Measurements from ENCODE around the gene CCL16.
"Not testable (repeated sequence)": the region's sequence is repeated elsewhere in the genome, so short reads cannot be mapped to it uniquely, and the experiment has no call there.

CCL16 gene

GRCh38 chr17:35953720-35954119 lies 27.6 kb downstream of the CCL16 start:
- DNase-seq (ENCODE audit: low read depth, low spot score), result no peak
- Histone ChIP-seq H3K4me1 (ENCODE audit: insufficient read depth, insufficient read length) (no peaks in the 10 kb centered on the region), H3K27me3 (ENCODE audit: insufficient read depth, insufficient read length) (no peaks in the 10 kb centered on the region), H3K9me3 (ENCODE audit: insufficient read depth, low read length) (no peaks in the 10 kb centered on the region), H3K36me3 (ENCODE audit: insufficient read depth, insufficient read length, low read length) (no peaks in the 10 kb centered on the region), H3K4me3 (ENCODE audit: insufficient read length, low read depth) (no peak overlapping the region), H3K9ac (ENCODE audit: insufficient read length, low read depth) (no peak overlapping the region)
- TF ChIP-seq ZNF274 (IDR thresholded peaks at IDR 0.05; ENCODE audit: low read depth, low read length), result no peak
- TF ChIP-seq SUZ12 (IDR thresholded peaks at IDR 0.05; ENCODE audit: extremely low read depth, insufficient read depth, insufficient read length), result no peak
- no peak for TF ChIP-seq YY1 (IDR thresholded peaks at IDR 0.05; ENCODE audit: insufficient read depth, insufficient read length)

GRCh38 chr17:35949401-35949800 lies 31.9 kb downstream of the CCL16 start:
- H3K36me3 ChIP-seq (ENCODE audit: insufficient read depth, insufficient read length, low read length), result no peaks in the 10 kb centered on the region
- TF ChIP-seq SUZ12 (IDR thresholded peaks at IDR 0.05; ENCODE audit: extremely low read depth, insufficient read depth, insufficient read length), result no peak
- TF ChIP-seq YY1 (IDR thresholded peaks at IDR 0.05; ENCODE audit: insufficient read depth, insufficient read length), result no peak
- no peak for TF ChIP-seq ZNF274 (IDR thresholded peaks at IDR 0.05; ENCODE audit: low read depth, low read length)
- H3K4me3 ChIP-seq (ENCODE audit: insufficient read length, low read depth), result no peak overlapping the region
- DNase-seq (ENCODE audit: low read depth, low spot score), result no peak
- H3K4me1 ChIP-seq (ENCODE audit: insufficient read depth, insufficient read length), result no peaks in the 10 kb centered on the region
- no peaks in the 10 kb centered on the region for H3K27me3 ChIP-seq (ENCODE audit: insufficient read depth, insufficient read length)
- H3K9ac ChIP-seq (ENCODE audit: insufficient read length, low read depth), result no peak overlapping the region
- no peaks in the 10 kb centered on the region for H3K9me3 ChIP-seq (ENCODE audit: insufficient read depth, low read length)

GRCh38 chr17:35948092-35948491 lies 33.2 kb downstream of the CCL16 start:
- Histone ChIP-seq H3K4me3 (ENCODE audit: insufficient read length, low read depth) (no peak overlapping the region), H3K4me1 (ENCODE audit: insufficient read depth, insufficient read length) (no peaks in the 10 kb centered on the region), H3K36me3 (ENCODE audit: insufficient read depth, insufficient read length, low read length) (no peaks in the 10 kb centered on the region), H3K27me3 (ENCODE audit: insufficient read depth, insufficient read length) (no peaks in the 10 kb centered on the region), H3K9me3 (ENCODE audit: insufficient read depth, low read length) (no peaks in the 10 kb centered on the region), H3K9ac (ENCODE audit: insufficient read length, low read depth) (no peak overlapping the region)
- no peak for DNase-seq (ENCODE audit: low read depth, low spot score)
- TF ChIP-seq ZNF274 (IDR thresholded peaks at IDR 0.05; ENCODE audit: low read depth, low read length) (no peak), SUZ12 (IDR thresholded peaks at IDR 0.05; ENCODE audit: extremely low read depth, insufficient read depth, insufficient read length) (no peak), YY1 (IDR thresholded peaks at IDR 0.05; ENCODE audit: insufficient read depth, insufficient read length) (no peak)

- Histone ChIP-seq H3K9ac (ENCODE audit: insufficient read length, low read depth) (no peak overlapping the region), H3K36me3 (ENCODE audit: insufficient read depth, insufficient read length, low read length) (no peaks in the 10 kb centered on the region), H3K27me3 (ENCODE audit: insufficient read depth, insufficient read length) (no peaks in the 10 kb centered on the region), H3K4me3 (ENCODE audit: insufficient read length, low read depth) (no peak overlapping the region), H3K9me3 (ENCODE audit: insufficient read depth, low read length) (no peaks in the 10 kb centered on the region), H3K4me1 (ENCODE audit: insufficient read depth, insufficient read length) (no peaks in the 10 kb centered on the region)
- peak; percentile 42 for DNase-seq (ENCODE audit: low read depth, low spot score)
- TF ChIP-seq YY1 (IDR thresholded peaks at IDR 0.05; ENCODE audit: insufficient read depth, insufficient read length) (no peak), ZNF274 (IDR thresholded peaks at IDR 0.05; ENCODE audit: low read depth, low read length) (no peak), SUZ12 (IDR thresholded peaks at IDR 0.05; ENCODE audit: extremely low read depth, insufficient read depth, insufficient read length) (no peak)
Observed at GRCh38 chr17:35947156-35947585, 34.1 kb downstream of the CCL16 start.

- Histone ChIP-seq H3K9me3 (ENCODE audit: insufficient read depth, low read length) (no peaks in the 10 kb centered on the region), H3K36me3 (ENCODE audit: insufficient read depth, insufficient read length, low read length) (no peaks in the 10 kb centered on the region), H3K4me3 (ENCODE audit: insufficient read length, low read depth) (no peak overlapping the region), H3K9ac (ENCODE audit: insufficient read length, low read depth) (no peak overlapping the region), H3K4me1 (ENCODE audit: insufficient read depth, insufficient read length) (no peaks in the 10 kb centered on the region), H3K27me3 (ENCODE audit: insufficient read depth, insufficient read length) (no peaks in the 10 kb centered on the region)
- TF ChIP-seq YY1 (IDR thresholded peaks at IDR 0.05; ENCODE audit: insufficient read depth, insufficient read length) (no peak), SUZ12 (IDR thresholded peaks at IDR 0.05; ENCODE audit: extremely low read depth, insufficient read depth, insufficient read length) (no peak), ZNF274 (IDR thresholded peaks at IDR 0.05; ENCODE audit: low read depth, low read length) (no peak)
- no peak for DNase-seq (ENCODE audit: low read depth, low spot score)
Observed at GRCh38 chr17:35944151-35944550, 37.1 kb downstream of the CCL16 start.

- DNase-seq (ENCODE audit: low read depth, low spot score), result no peak
- no peaks in the 10 kb centered on the region for H3K4me1 ChIP-seq (ENCODE audit: insufficient read depth, insufficient read length)
- H3K36me3 ChIP-seq (ENCODE audit: insufficient read depth, insufficient read length, low read length), result no peaks in the 10 kb centered on the region
- no peak for TF ChIP-seq YY1 (IDR thresholded peaks at IDR 0.05; ENCODE audit: insufficient read depth, insufficient read length)
- TF ChIP-seq SUZ12 (IDR thresholded peaks at IDR 0.05; ENCODE audit: extremely low read depth, insufficient read depth, insufficient read length), result no peak
- no peak for TF ChIP-seq ZNF274 (IDR thresholded peaks at IDR 0.05; ENCODE audit: low read depth, low read length)
- no peak within 1 kb of the TSS for H3K4me3 ChIP-seq (ENCODE audit: insufficient read length, low read depth)
- no peaks in the 10 kb centered on the region for H3K9me3 ChIP-seq (ENCODE audit: insufficient read depth, low read length)
- no peak within 1 kb of the TSS for H3K9ac ChIP-seq (ENCODE audit: insufficient read length, low read depth)
- H3K27me3 ChIP-seq (ENCODE audit: insufficient read depth, insufficient read length), result no peaks in the 10 kb centered on the region
Observed at GRCh38 chr17:35943537-35943936, 37.8 kb downstream of the CCL16 start, which contains the start of gene LYZL6. Gene LYZL6, minus strand, starts transcription at chr17:35943713. Its CDS starts 4,357 bp downstream, at chr17:35939356.

GRCh38 chr17:35942588-35943186 lies 38.6 kb downstream of the CCL16 start:
- H3K27me3 ChIP-seq (ENCODE audit: insufficient read depth, insufficient read length), result no peaks in the 10 kb centered on the region
- no peaks in the 10 kb centered on the region for H3K4me1 ChIP-seq (ENCODE audit: insufficient read depth, insufficient read length)
- H3K9ac ChIP-seq (ENCODE audit: insufficient read length, low read depth), result no peak overlapping the region
- no peaks in the 10 kb centered on the region for H3K36me3 ChIP-seq (ENCODE audit: insufficient read depth, insufficient read length, low read length)
- H3K4me3 ChIP-seq (ENCODE audit: insufficient read length, low read depth), result no peak overlapping the region
- no peak for DNase-seq (ENCODE audit: low read depth, low spot score)
- no peak for TF ChIP-seq ZNF274 (IDR thresholded peaks at IDR 0.05; ENCODE audit: low read depth, low read length)
- TF ChIP-seq YY1 (IDR thresholded peaks at IDR 0.05; ENCODE audit: insufficient read depth, insufficient read length), result no peak
- TF ChIP-seq SUZ12 (IDR thresholded peaks at IDR 0.05; ENCODE audit: extremely low read depth, insufficient read depth, insufficient read length), result no peak
- H3K9me3 ChIP-seq (ENCODE audit: insufficient read depth, low read length), result no peaks in the 10 kb centered on the region

- H3K4me1 ChIP-seq (ENCODE audit: insufficient read depth, insufficient read length); H3K9ac ChIP-seq (ENCODE audit: insufficient read length, low read depth); H3K27me3 ChIP-seq (ENCODE audit: insufficient read depth, insufficient read length); H3K9me3 ChIP-seq (ENCODE audit: insufficient read depth, low read length); H3K36me3 ChIP-seq (ENCODE audit: insufficient read depth, insufficient read length, low read length); DNase-seq (ENCODE audit: low read depth, low spot score); H3K4me3 ChIP-seq (ENCODE audit: insufficient read length, low read depth): not testable (repeated sequence)
Observed at GRCh38 chr17:35938492-35938891, 42.8 kb downstream of the CCL16 start.
